HL-60 (cell line): ENCODE data around the gene SLC5A5.

ENCODE experiments used
- DNase-seq, 2 experiments: peaks; one replicate each; pipeline ENCODE4 v3.0.0-alpha.2; 2010 to 2020; ENCODE audit warnings: low read depth in 1 of 2, low spot score in 1 of 2
- H3K27ac ChIP-seq: fragments of 250-450 bp; sonication (Bioruptor Pico); replicated peaks from 2 replicates; pipeline ENCODE4 v1.5.1; 2020; ENCODE audit warnings: mild to moderate bottlenecking, moderate library complexity
- H3K27me3 ChIP-seq: fragments of 250-450 bp; sonication (Bioruptor Pico); 2 replicates; pipeline ENCODE4 v1.5.1; 2021; ENCODE audit warnings: mild to moderate bottlenecking, moderate library complexity; ENCODE audit not compliant: insufficient read depth, poor library complexity, severe bottlenecking
- H3K4me3 ChIP-seq: replicated peaks from 2 replicates; pipeline ENCODE4 v1.5.1; 2011; ENCODE audit warnings: mild to moderate bottlenecking, control low read depth, low read length; ENCODE audit not compliant: insufficient read depth
- CTCF ChIP-seq: IDR thresholded peaks from one replicate; pipeline ENCODE4 v1.5.1; 2011; ENCODE audit warnings: low read length, control low read depth, inconsistent platforms; ENCODE audit not compliant: insufficient read depth
- GABPA ChIP-seq: IDR thresholded peaks from 2 replicates; pipeline ENCODE4 v1.6.1; 2012; ENCODE audit warnings: low read depth
- POLR2AphosphoS5 ChIP-seq: IDR thresholded peaks from 2 replicates; pipeline ENCODE4 v1.6.1; 2012; ENCODE audit warnings: low read depth
- REST ChIP-seq: IDR thresholded peaks from 2 replicates; pipeline ENCODE4 v1.6.1; 2012; ENCODE audit warnings: low read depth; ENCODE audit not compliant: insufficient replicate concordance
- SPI1 ChIP-seq: IDR thresholded peaks from 2 replicates; pipeline ENCODE4 v1.6.1; 2012; ENCODE audit warnings: low read depth, mild to moderate bottlenecking, borderline replicate concordance

The SLC5A5 gene

GRCh38 chr19:17868669-17869068 is 3.1 kb upstream of the SLC5A5 start:
- TF ChIP-seq SPI1 (no peak), POLR2AphosphoS5 (no peak), REST (no peak), GABPA (no peak), CTCF (no peak)
- Histone ChIP-seq H3K4me3 (no peak overlapping the region), H3K27ac (no peak overlapping the region), H3K27me3 (peaks cover 15% of the 10 kb centered on the region)
- no peak for DNase-seq

GRCh38 chr19:17869114-17869608 is 2.6 kb upstream of the SLC5A5 start:
- H3K4me3 ChIP-seq = no peak overlapping the region
- H3K27ac ChIP-seq = no peak overlapping the region
- DNase-seq = no peak
- peaks cover 18% of the 10 kb centered on the region for H3K27me3 ChIP-seq
- TF ChIP-seq POLR2AphosphoS5 (no peak), GABPA (no peak), CTCF (no peak), REST (no peak), SPI1 (no peak)

DNA sequence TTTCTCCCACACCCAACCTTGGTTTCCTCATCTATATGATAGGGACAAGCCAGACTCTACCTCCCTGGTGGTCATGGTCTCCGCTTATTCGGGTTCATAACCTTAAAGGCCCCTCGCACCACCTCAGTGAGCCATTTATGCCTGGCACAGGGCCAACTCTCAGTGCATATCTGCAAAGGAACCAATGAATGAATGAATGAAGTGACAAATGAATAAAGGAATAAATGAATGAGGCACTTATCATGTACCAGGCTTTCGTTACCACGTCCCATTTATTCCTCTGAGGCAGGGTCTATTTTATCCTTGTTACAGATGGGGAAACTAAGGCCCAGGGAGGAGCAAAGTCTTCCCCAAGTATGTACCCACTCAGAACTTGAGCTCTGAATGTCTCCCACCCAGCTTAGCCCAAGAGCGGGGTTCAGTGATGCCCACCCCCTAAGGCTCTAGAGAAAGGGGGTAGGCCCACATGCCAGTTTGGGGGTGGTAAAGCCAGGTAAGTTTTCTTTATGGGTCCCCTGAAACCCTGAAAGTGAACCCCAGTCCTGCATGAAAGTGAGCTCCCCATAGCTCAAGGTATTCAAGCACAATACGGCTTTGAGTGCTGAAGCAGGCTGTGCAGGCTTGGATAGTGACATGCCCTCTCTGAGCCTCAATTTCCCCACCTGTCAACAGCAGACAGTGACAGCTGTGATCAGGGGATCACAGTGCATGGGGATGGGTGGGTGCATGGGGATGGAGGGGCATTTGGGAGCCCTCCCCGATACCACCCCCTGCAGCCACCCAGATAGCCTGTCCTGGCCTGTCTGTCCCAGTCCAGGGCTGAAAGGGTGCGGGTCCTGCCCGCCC is 490 bp upstream of the SLC5A5 start:
- Histone ChIP-seq H3K27ac (no peak overlapping the region), H3K27me3 (peaks cover 20% of the 10 kb centered on the region), H3K4me3 (no peak overlapping the region)
- no peak for DNase-seq
- TF ChIP-seq GABPA (no peak), SPI1 (no peak), REST (no peak), POLR2AphosphoS5 (no peak), CTCF (no peak)
